Ammon's horn (tissue), 1 donor: ENCODE measurements around the gene DKK3.
A peak's percentile ranks its signal among the peaks of the same experiment; 100 is the strongest.

Experiments
- DNase-seq: peaks from one replicate; pipeline ENCODE4 v3.0.0-alpha.2; 2016; ENCODE audit warnings: low spot score

DKK3 gene

GRCh38 chr11:11966826-11967668 lies 41.4 kb downstream of the DKK3 start:
- peak; percentile 83 for DNase-seq

GRCh38 chr11:11966354-11966741 lies 42.1 kb downstream of the DKK3 start:
- no peak for DNase-seq

- no peak for DNase-seq
These were observed 42.6 kb downstream of the DKK3 start for GRCh38 chr11:11965656-11966353.

GRCh38 chr11:11965192-11965591 lies 43.2 kb downstream of the DKK3 start:
- no peak for DNase-seq

- no peak for DNase-seq
These were observed 43.7 kb downstream of the DKK3 start for GRCh38 chr11:11964774-11965150.

- peak; percentile 59 for DNase-seq
These were observed 44.3 kb downstream of the DKK3 start for GRCh38 chr11:11963842-11964773.

- DNase-seq = no peak
These were observed 45.4 kb downstream of the DKK3 start for GRCh38 chr11:11963067-11963466.

GRCh38 chr11:11961399-11962028 lies 46.9 kb downstream of the DKK3 start:
- no peak for DNase-seq

GRCh38 chr11:11960687-11961086 lies 47.7 kb downstream of the DKK3 start:
- peak; percentile 56 for DNase-seq

GRCh38 chr11:11959601-11960000 lies 48.8 kb downstream of the DKK3 start:
- no peak for DNase-seq

- DNase-seq = no peak
These were observed 49.8 kb downstream of the DKK3 start for GRCh38 chr11:11958403-11959231.

GRCh38 chr11:11956006-11956405 lies 52.4 kb downstream of the DKK3 start:
- no peak for DNase-seq

- DNase-seq = no peak
These were observed 56.4 kb downstream of the DKK3 start for GRCh38 chr11:11952036-11952435.

- no peak for DNase-seq
These were observed 58.9 kb downstream of the DKK3 start for GRCh38 chr11:11949482-11949881.

- no peak for DNase-seq
These were observed 60.0 kb downstream of the DKK3 start for GRCh38 chr11:11948242-11948947.

- no peak for DNase-seq
These were observed 60.6 kb downstream of the DKK3 start for GRCh38 chr11:11947825-11948224.

GRCh38 chr11:11946878-11947277 lies 61.5 kb downstream of the DKK3 start:
- no peak for DNase-seq

- DNase-seq = no peak
These were observed 62.2 kb downstream of the DKK3 start for GRCh38 chr11:11946180-11946579.

GRCh38 chr11:11944444-11944843 lies 64.0 kb downstream of the DKK3 start:
- DNase-seq = no peak

GRCh38 chr11:11942668-11943067 lies 65.8 kb downstream of the DKK3 start:
- DNase-seq = no peak
